Measurements from ENCODE around the gene NEUROD4.

- TF ChIP-seq CTCF (IDR thresholded peaks at IDR 0.05) (no peak), POLR2A (IDR thresholded peaks at IDR 0.05) (no peak), EP300 (IDR thresholded peaks at IDR 0.05) (no peak)
Observed at GRCh38 chr12:55049676-55050075, 29.9 kb downstream of the NEUROD4 start.

All from tibial nerve (tissue), 4 donors.